HCT116 (cell line): Measurements from ENCODE around the gene CDS1. TPM values are rescaled to one million over a fixed set of nuclear protein-coding genes. Genes with fewer than 3 reads are reported as not detected.

ENCODE experiments used
- ATAC-seq: fragments of 200-7000 bp; cut with Tn5 transposase; 2 replicates; pipeline ENCODE4 v1.9.1; 2020; ENCODE audit warnings: mild to moderate bottlenecking, moderate library complexity
- BruUV-seq: library from RNA; stranded (reverse); fragments of 400-500 nt; replicated peaks from 2 replicates; lab custom pipeline; 2021; lab: Mats Ljungman, UMichigan
- CTCF ChIA-PET: fragments of 300-600 bp; sonication (Branson Sonifier 250); formaldehyde crosslinking; loops from one replicate; lab custom pipeline; 2021; ENCODE audit warnings: antibody characterized with exemption; lab: Charles Lee
- POLR2A ChIA-PET: fragments of 300-600, 350-600 bp; sonication (Branson Sonifier 250); formaldehyde crosslinking; loops from one replicate; lab custom pipeline; 2021; ENCODE audit warnings: antibody characterized with exemption; lab: Charles Lee
- RAD21 ChIA-PET, 2 experiments: fragments of 300-600 bp; sonication (Branson Sonifier 250); formaldehyde crosslinking; loops; one replicate each; lab custom pipeline; 2023; ENCODE audit warnings: low total read pairs in 2 of 2; ENCODE audit not compliant: uncharacterized antibody in 2 of 2, unreplicated experiment in 2 of 2, low non-redundant PET in 1 of 2; lab: Charles Lee
- DNase-seq: peaks from one replicate; pipeline ENCODE4 v3.0.0-alpha.2; 2010; ENCODE audit warnings: low read depth, low spot score
- H2AFZ ChIP-seq: fragments of 200-600 bp; shearing (Covaris generic), sonication (generic); 2 replicates; pipeline ENCODE4 v1.6.1; 2017; ENCODE audit warnings: low read depth, mixed run types, mixed read lengths, antibody characterized with exemption, low read length; ENCODE audit not compliant: poor library complexity, severe bottlenecking
- H3K27ac ChIP-seq: 2 replicates; pipeline ENCODE4 v1.5.1; 2012; ENCODE audit warnings: low read depth, low read length
- H3K27me3 ChIP-seq: fragments of 200-600 bp; sonication (generic); 2 replicates; pipeline ENCODE4 v1.6.1; 2016; ENCODE audit warnings: mixed run types, low read length, mixed read lengths; ENCODE audit not compliant: insufficient read depth
- H3K36me3 ChIP-seq, 2 experiments: fragments of 200-500 bp in 1 of 2; fragments of 200-600 bp in 1 of 2; sonication (Bioruptor generic) in 1 of 2; sonication (generic) in 1 of 2; 2 replicates each; pipeline versions ENCODE4 v1.5.1 to v1.6.1; 2014 to 2016; ENCODE audit warnings: low read length in 2 of 2, inconsistent platforms in 1 of 2, mixed read lengths in 1 of 2, mixed run types in 1 of 2; ENCODE audit not compliant: insufficient read depth in 2 of 2, control insufficient read depth in 1 of 2
- H3K4me1 ChIP-seq, 2 experiments: fragments of 200-600 bp in 1 of 2; sonication (generic) in 1 of 2; 2 replicates each; pipeline versions ENCODE4 v1.5.1 to v1.6.1; 2012 to 2017; ENCODE audit warnings: low read length in 2 of 2, inconsistent platforms in 1 of 2, mild to moderate bottlenecking in 1 of 2, mixed read lengths in 1 of 2, mixed run types in 1 of 2, moderate library complexity in 1 of 2; ENCODE audit not compliant: insufficient read depth in 2 of 2, control insufficient read depth in 1 of 2
- H3K4me2 ChIP-seq: fragments of 200-600 bp; sonication (generic); 2 replicates; pipeline ENCODE4 v1.6.1; 2017; ENCODE audit warnings: mixed run types, low read length, mixed read lengths
- H3K4me3 ChIP-seq, 2 experiments: fragments of 200-600 bp in 1 of 2; sonication (generic) in 1 of 2; replicated peaks in 1 of 2; 2 replicates each; pipeline ENCODE4 v1.5.1; 2011 to 2016; ENCODE audit warnings: low read length in 2 of 2, control low read depth in 1 of 2, low read depth in 1 of 2, mild to moderate bottlenecking in 1 of 2, mixed read lengths in 1 of 2, mixed run types in 1 of 2
- H3K79me2 ChIP-seq: fragments of 200-600 bp; sonication (generic); 2 replicates; pipeline ENCODE4 v1.6.1; 2017; ENCODE audit warnings: mild to moderate bottlenecking, mixed run types, low read length, moderate library complexity, mixed read lengths; ENCODE audit not compliant: insufficient read depth
- H3K9ac ChIP-seq: fragments of 200-600 bp; sonication (generic); 2 replicates; pipeline ENCODE4 v1.6.1; 2016; ENCODE audit warnings: low read length, mixed read lengths
- H3K9me2 ChIP-seq: fragments of 200-600 bp; sonication (generic), shearing (Covaris generic); 2 replicates; pipeline ENCODE4 v1.6.1; 2017; ENCODE audit warnings: mixed run types, mild to moderate bottlenecking, moderate library complexity; ENCODE audit not compliant: insufficient read depth
- H3K9me3 ChIP-seq, 2 experiments: fragments of 200-500 bp in 1 of 2; fragments of 200-600 bp in 1 of 2; sonication (Bioruptor generic) in 1 of 2; sonication (generic) in 1 of 2; 2 replicates each; pipeline ENCODE4 v1.6.1; 2014 to 2017; ENCODE audit warnings: low read length in 2 of 2, mixed read lengths in 2 of 2, inconsistent platforms in 1 of 2, low read depth in 1 of 2, mild to moderate bottlenecking in 1 of 2, mixed run types in 1 of 2, moderate library complexity in 1 of 2; ENCODE audit not compliant: control insufficient read depth in 1 of 2, insufficient read depth in 1 of 2
- H4K20me1 ChIP-seq: fragments of 200-600 bp; sonication (generic), shearing (Covaris generic); 2 replicates; pipeline ENCODE4 v1.6.1; 2017; ENCODE audit warnings: mixed run types, mild to moderate bottlenecking, moderate library complexity; ENCODE audit not compliant: insufficient read depth
- CEBPB ChIP-seq: IDR thresholded peaks from 2 replicates; pipeline ENCODE4 v1.6.1; 2012; ENCODE audit warnings: low read depth
- EGR1 ChIP-seq: IDR thresholded peaks from 2 replicates; pipeline ENCODE4 v1.6.1; 2012; ENCODE audit warnings: low read depth
- EZH2 ChIP-seq: fragments of 200-600 bp; sonication (generic); IDR thresholded peaks from 2 replicates; pipeline ENCODE4 v1.6.1; 2017; ENCODE audit warnings: antibody characterized with exemption, mixed run types
- EZH2phosphoT487 ChIP-seq: fragments of 200-600 bp; IDR thresholded peaks from 2 replicates; pipeline ENCODE4 v1.6.1; 2018; ENCODE audit warnings: antibody characterized with exemption, borderline replicate concordance
- POLR2AphosphoS5 ChIP-seq: IDR thresholded peaks from 2 replicates; pipeline ENCODE4 v1.6.1; 2011; ENCODE audit warnings: mild to moderate bottlenecking, low read depth, low read length, moderate library complexity
- RAD21 ChIP-seq: IDR thresholded peaks from 2 replicates; pipeline ENCODE4 v1.6.1; 2012; ENCODE audit warnings: low read depth, mild to moderate bottlenecking
- SIN3A ChIP-seq: IDR thresholded peaks from 2 replicates; pipeline ENCODE4 v1.6.1; 2012; ENCODE audit warnings: low read depth
- SP1 ChIP-seq: IDR thresholded peaks from 2 replicates; pipeline ENCODE4 v1.6.1; 2012; ENCODE audit warnings: low read depth
- YY1 ChIP-seq: IDR thresholded peaks from 2 replicates; pipeline ENCODE4 v1.6.1; 2011; ENCODE audit warnings: low read length, low read depth, moderate library complexity, mild to moderate bottlenecking; ENCODE audit not compliant: insufficient replicate concordance; ENCODE audit errors: extremely low read depth
- ZNF274 ChIP-seq: fragments of 200-500 bp; sonication (Bioruptor generic); IDR thresholded peaks from 2 replicates; pipeline ENCODE4 v1.6.1; 2014; ENCODE audit warnings: mild to moderate bottlenecking, low read depth, low read length, inconsistent platforms
- intact Hi-C: fragments of 100-400 bp; cut with micrococcal nuclease; formaldehyde crosslinking; loops from 2 replicates; pipeline ENCODE4 v1.10.0; 2022
- total RNA-seq: library from RNA; stranded (reverse); gene quantifications from one replicate; pipeline ENCODE4 v1.2.1, GENCODE V29; 2021; ENCODE audit not compliant: unreplicated experiment
- TF ChIP-seq, protein P1 (sequence below): IDR thresholded peaks from 2 replicates; pipeline ENCODE4 v1.6.1; 2012; ENCODE audit warnings: low read depth
- TF ChIP-seq, protein P2 (sequence below), 3 experiments: fragments of 200-600 bp in 1 of 3; sonication (generic) in 1 of 3; IDR thresholded peaks in 2 of 3; conservative IDR thresholded peaks in 1 of 3; 2 replicates each; pipeline ENCODE4 v1.5.1; 2012 to 2017; ENCODE audit warnings: low read depth in 2 of 3, low read length in 2 of 3, antibody characterized with exemption in 1 of 3, borderline replicate concordance in 1 of 3, control low read depth in 1 of 3, mild to moderate bottlenecking in 1 of 3, mixed read lengths in 1 of 3, mixed run types in 1 of 3, moderate library complexity in 1 of 3; ENCODE audit not compliant: insufficient read depth in 1 of 3

CDS1 gene
- total RNA-seq, 1 experiment from 2014 or later: 14.6 TPM

DNA sequence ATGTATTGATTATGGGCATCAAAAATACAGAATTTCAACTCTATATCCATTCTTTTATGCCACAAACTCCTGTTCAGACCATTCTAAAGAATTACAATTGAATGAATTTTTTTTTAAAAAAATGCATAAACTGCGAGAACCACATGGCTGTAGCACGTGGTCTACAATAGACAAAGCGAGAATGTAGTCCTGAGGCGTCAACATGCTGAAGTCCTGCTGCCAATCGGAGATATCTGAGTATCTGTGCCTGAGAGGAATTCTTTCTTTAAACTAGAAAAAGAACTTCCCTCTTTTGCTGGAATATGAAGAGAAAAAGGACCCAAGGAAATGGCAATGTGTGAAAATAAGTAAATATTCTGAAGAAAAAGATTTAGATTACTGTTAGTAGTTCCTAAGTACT lies 105.7 kb downstream of the CDS1 start:
- Histone ChIP-seq H3K4me3 (no peak overlapping the region), H3K9me3 (no peaks in the 10 kb centered on the region), H3K4me1 (peaks cover 20 to 33% of the 10 kb centered on the region in 2 experiments), H3K79me2 (no peaks in the 10 kb centered on the region), H3K27ac (no peak overlapping the region), H3K36me3 (peaks cover 0 to 2% of the 10 kb centered on the region in 2 experiments; a peak in 1 of 4 replicates), H3K4me2 (no peak overlapping the region), H3K9ac (no peak overlapping the region), H3K27me3 (no peaks in the 10 kb centered on the region), H2AFZ (no peak overlapping the region), H3K9me2 (no peaks in the 10 kb centered on the region), H4K20me1 (peaks cover 7% of the 10 kb centered on the region; the same call in 1 of the 2 replicates)
- RAD21 ChIA-PET: no interaction called here
- TF ChIP-seq EGR1 (no peak), POLR2AphosphoS5 (no peak), EZH2phosphoT487 (no peak)
- TF ChIP-seq, protein P1, sequence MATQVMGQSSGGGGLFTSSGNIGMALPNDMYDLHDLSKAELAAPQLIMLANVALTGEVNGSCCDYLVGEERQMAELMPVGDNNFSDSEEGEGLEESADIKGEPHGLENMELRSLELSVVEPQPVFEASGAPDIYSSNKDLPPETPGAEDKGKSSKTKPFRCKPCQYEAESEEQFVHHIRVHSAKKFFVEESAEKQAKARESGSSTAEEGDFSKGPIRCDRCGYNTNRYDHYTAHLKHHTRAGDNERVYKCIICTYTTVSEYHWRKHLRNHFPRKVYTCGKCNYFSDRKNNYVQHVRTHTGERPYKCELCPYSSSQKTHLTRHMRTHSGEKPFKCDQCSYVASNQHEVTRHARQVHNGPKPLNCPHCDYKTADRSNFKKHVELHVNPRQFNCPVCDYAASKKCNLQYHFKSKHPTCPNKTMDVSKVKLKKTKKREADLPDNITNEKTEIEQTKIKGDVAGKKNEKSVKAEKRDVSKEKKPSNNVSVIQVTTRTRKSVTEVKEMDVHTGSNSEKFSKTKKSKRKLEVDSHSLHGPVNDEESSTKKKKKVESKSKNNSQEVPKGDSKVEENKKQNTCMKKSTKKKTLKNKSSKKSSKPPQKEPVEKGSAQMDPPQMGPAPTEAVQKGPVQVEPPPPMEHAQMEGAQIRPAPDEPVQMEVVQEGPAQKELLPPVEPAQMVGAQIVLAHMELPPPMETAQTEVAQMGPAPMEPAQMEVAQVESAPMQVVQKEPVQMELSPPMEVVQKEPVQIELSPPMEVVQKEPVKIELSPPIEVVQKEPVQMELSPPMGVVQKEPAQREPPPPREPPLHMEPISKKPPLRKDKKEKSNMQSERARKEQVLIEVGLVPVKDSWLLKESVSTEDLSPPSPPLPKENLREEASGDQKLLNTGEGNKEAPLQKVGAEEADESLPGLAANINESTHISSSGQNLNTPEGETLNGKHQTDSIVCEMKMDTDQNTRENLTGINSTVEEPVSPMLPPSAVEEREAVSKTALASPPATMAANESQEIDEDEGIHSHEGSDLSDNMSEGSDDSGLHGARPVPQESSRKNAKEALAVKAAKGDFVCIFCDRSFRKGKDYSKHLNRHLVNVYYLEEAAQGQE: no peak
- CTCF ChIA-PET: no interaction called here
- intact Hi-C loops: no loop called here
- BruUV-seq: no TSS peak
- DNase-seq (no peak), ATAC-seq (no peak)
- POLR2A ChIA-PET: no interaction called here

DNA sequence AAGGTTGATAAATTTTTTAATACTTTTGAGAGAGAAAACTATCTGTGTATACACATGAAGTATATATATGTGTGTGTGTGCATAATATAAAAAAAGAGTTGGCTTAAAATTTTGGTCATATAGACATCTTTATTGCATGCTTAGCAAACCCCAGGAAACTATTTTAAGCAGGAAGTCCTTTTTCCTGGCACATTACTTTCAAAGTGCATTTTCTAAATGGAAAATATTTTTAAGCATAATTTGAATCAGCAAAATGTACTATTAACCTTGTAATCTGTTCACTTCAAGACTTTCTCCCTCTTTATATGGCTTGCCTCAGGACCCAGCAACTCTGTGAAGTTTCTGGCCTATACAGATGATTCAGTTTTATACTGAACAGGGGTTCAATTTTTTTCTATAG lies 106.3 kb downstream of the CDS1 start:
- RAD21 ChIA-PET: no interaction called here
- no peak overlapping the region for H3K27ac ChIP-seq

More for the DNA sequence above, 106.3 kb downstream of the CDS1 start:
- DNase-seq: no peak
- no peaks in the 10 kb centered on the region for H3K9me2 ChIP-seq
- BruUV-seq: no TSS peak
- ATAC-seq: no peak
- no peaks in the 10 kb centered on the region for H3K27me3 ChIP-seq
- H3K4me1 ChIP-seq: peaks cover 20 to 33% of the 10 kb centered on the region in 2 experiments
- H3K4me2 ChIP-seq: no peak overlapping the region
- POLR2A ChIA-PET: no interaction called here
- H3K9ac ChIP-seq: no peak overlapping the region
- TF ChIP-seq YY1: no peak
- TF ChIP-seq SP1: no peak
- TF ChIP-seq, protein P2, sequence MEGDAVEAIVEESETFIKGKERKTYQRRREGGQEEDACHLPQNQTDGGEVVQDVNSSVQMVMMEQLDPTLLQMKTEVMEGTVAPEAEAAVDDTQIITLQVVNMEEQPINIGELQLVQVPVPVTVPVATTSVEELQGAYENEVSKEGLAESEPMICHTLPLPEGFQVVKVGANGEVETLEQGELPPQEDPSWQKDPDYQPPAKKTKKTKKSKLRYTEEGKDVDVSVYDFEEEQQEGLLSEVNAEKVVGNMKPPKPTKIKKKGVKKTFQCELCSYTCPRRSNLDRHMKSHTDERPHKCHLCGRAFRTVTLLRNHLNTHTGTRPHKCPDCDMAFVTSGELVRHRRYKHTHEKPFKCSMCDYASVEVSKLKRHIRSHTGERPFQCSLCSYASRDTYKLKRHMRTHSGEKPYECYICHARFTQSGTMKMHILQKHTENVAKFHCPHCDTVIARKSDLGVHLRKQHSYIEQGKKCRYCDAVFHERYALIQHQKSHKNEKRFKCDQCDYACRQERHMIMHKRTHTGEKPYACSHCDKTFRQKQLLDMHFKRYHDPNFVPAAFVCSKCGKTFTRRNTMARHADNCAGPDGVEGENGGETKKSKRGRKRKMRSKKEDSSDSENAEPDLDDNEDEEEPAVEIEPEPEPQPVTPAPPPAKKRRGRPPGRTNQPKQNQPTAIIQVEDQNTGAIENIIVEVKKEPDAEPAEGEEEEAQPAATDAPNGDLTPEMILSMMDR (IDR thresholded peaks at IDR 0.05 in 2 of 3, conservative IDR thresholded peaks at IDR 0.05 in 1 of 3; ENCODE audit: borderline replicate concordance in 1 of 3, insufficient read depth in 1 of 3, low read depth in 2 of 3, low read length in 2 of 3): no peak
- no peak for TF ChIP-seq EZH2
- TF ChIP-seq RAD21: no peak
- no peak for TF ChIP-seq ZNF274
- TF ChIP-seq CEBPB: no peak
- no peak for TF ChIP-seq SIN3A
- TF ChIP-seq, all 23 proteins: peak for 0
- Histone ChIP-seq H3K4me3 (no peak overlapping the region), H3K79me2 (no peaks in the 10 kb centered on the region), H3K9me3 (no peaks in the 10 kb centered on the region), H3K36me3 (peaks cover 0 to 2% of the 10 kb centered on the region in 2 experiments; a peak in 1 of 4 replicates), H4K20me1 (peaks cover 7% of the 10 kb centered on the region; the same call in 1 of the 2 replicates), H2AFZ (no peak overlapping the region)
- CTCF ChIA-PET: no interaction called here
- intact Hi-C loops: no loop called here
